NB4 (cell line): ENCODE data around the gene BDKRB2.

Experiments used
- CTCF ChIP-seq: IDR thresholded peaks from one replicate; pipeline ENCODE4 v1.5.1; 2012; ENCODE audit warnings: low read depth, low read length
- MAX ChIP-seq: IDR thresholded peaks from 2 replicates; pipeline ENCODE4 v1.6.1; 2011; ENCODE audit warnings: low read depth, low read length
- MYC ChIP-seq: IDR thresholded peaks from 2 replicates; pipeline ENCODE4 v1.6.1; 2011; ENCODE audit warnings: low read depth, low read length
- POLR2A ChIP-seq: IDR thresholded peaks from 2 replicates; pipeline ENCODE4 v1.6.1; 2011; ENCODE audit warnings: mild to moderate bottlenecking; ENCODE audit not compliant: insufficient read length; ENCODE audit errors: extremely low read depth

- TF ChIP-seq CTCF (no peak), POLR2A (no peak), MYC (no peak), MAX (no peak)
Measured at GRCh38 chr14:96281486-96281885, 76.8 kb downstream of the BDKRB2 start.
